DMS153 (cell line): ENCODE measurements around the gene C1QTNF5.
"Not testable (repeated sequence)": the region's sequence is repeated elsewhere in the genome, so short reads cannot be mapped to it uniquely, and the experiment has no call there.

Experiments
- DNase-seq: peaks from one replicate; lab custom pipeline; 2025; lab: John Stamatoyannopoulos, UW

The C1QTNF5 gene, protein sequence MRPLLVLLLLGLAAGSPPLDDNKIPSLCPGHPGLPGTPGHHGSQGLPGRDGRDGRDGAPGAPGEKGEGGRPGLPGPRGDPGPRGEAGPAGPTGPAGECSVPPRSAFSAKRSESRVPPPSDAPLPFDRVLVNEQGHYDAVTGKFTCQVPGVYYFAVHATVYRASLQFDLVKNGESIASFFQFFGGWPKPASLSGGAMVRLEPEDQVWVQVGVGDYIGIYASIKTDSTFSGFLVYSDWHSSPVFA

GRCh38 chr11:119340335-119341221 lies at the start of gene C1QTNF5:
Gene C1QTNF5, minus strand, starts transcription at chr11:119340883. Its CDS starts 486 bp downstream, at chr11:119340397.
- DNase-seq: no peak

DNA sequence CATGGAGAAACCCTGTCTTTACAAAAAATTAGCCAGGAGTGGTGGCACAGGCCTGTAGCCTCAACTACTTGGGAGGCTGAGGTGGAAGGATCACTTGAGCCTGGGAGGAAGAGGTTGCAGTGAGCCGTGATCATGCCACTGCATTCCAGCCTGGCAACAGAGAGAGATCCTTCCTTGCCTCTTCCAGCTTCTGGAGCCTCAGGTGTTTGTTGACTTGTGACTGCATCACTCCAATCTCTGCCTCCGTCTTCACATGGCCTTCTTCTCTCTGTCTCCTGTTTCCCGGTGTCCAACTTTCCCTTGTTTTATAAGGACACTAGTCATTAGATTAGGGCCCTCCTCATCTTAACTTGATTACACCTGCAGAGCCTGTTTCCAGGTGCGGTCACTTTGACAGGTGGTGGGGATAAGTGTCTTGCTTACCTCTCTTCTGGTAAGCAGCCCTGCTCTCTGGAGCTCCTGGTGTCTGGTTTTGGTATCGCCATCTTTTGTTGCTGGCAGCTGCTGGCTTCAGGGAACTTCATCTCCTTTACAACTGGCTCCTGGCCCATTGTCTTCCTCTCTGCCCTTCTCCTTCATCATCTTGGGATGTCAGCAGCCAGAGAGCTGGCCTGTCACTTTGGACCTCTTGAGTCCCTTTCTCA lies 49.0 kb upstream of the C1QTNF5 start:
- no peak for DNase-seq

DNA sequence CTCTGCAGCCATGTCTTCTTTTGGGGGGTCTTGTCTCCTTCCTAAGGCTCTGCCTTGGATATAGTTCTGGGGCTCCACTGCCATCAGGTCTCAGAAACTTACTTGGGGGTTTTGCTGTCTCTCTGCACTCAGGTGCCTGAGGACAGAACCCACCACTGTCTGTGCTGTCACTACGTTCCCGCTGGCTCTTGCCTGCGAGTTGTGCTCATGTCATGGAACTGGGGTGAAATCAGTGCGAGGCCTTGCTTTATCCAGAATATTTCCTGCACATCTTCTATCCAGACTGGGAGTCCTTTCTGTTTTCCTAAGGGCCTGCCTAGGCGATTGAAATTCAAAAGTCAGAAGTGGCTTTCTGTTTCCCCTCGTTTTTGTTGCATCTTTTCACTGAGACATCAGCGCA lies 47.4 kb upstream of the C1QTNF5 start:
- no peak for DNase-seq

DNA sequence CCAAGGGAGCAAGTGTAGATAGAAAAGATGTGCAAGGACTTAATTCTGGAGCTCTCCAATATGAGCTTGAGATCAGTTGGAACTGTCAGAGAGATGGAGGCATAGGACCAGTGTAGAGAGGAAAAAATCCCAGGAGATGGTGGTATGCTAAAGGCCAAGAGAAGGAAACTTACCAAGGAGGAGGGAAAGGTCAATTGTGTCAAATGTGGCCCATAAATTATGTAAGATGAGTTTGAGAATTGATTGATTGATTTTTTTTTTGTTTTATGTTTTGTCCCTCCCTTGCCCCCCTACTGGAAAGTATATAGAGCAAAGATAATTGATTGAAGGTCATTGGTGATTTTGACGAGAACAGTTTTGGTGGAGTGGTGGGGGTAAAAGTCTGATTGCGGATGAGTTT lies 43.6 kb upstream of the C1QTNF5 start:
- no peak for DNase-seq

DNA sequence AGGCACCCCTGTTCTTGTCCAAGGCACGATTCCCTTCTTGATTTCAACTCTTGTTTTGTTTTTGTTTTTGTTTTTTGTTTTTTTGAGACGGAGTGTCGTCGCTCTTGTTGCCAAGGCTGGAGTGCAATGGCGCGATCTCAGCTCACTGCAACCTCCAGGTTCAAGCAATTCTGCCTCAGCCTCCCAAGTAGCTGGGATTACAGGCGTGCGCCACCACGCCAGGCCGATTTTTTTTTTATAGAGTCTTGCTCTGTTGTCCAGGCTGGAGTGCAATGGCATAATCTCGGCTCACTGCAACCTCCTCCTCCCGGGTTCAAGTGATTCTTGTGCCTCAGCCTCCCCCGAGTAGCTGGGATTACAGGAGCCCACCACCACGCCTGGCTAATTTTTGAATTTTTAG lies 41.8 kb upstream of the C1QTNF5 start:
- not testable (repeated sequence) for DNase-seq

DNA sequence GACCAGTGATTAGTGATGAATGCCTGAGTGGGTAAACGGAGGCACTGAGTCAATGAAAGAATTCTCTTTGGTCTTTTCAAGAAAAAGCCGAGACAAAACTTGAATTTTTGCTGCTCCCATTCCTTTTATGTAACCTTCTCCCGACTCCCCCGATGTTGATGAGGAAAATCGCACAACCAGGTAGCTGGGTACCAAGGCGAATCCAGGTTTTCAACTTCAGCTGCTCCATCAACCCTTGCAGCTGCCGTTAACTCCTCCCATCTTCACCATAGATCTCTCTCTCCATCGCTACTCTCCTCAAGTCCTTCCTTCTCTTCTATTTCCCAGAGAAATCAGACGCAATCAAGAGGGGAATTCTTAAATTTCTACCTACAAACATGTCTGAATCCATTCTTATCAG lies 41.4 kb upstream of the C1QTNF5 start:
- no peak for DNase-seq

DNA sequence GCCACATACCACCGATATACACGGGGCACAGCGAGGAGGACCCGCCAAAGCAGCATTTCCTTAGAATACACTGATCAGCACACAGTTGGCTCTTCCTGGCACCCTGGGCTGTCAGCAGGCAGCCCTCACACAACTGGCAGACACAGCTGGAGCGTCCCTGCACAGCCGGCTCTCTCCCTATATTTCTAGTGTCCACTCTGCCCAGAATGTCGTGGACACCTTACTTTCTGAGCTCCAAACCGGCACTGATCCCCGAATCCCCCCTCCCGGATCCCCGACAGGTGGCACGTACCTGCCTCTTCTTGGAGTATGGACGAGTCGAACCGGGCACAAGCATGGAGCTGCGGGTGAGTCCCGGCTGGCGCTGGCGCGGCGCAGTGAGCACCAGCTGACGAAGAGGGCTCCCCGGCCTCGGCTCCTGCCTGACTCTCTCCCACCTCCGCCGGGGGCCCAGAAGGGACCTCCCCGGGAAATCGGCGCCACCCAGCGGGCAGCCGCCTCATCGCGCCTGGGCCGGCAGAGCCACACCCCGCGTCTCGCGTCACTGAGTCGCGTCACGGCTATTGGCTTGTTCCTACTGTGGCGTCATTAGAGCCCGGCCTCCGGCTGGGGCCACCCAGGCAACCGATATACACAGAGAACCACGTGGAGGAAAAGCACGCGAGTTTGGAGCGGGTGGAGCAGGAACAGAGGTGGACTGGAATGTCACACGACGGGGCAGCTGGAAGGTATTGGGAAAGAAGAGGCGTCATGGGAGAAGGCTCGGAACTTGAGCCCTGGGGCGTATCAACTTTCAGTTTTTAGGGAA lies 40.7 kb upstream of the C1QTNF5 start, which contains the start of gene USP2:
USP2 (minus strand) TSS at position 510 of the 808 bp plus-strand sequence. CDS start 8,210 bp downstream, outside the sequence.
- peak; percentile 88 for DNase-seq

DNA sequence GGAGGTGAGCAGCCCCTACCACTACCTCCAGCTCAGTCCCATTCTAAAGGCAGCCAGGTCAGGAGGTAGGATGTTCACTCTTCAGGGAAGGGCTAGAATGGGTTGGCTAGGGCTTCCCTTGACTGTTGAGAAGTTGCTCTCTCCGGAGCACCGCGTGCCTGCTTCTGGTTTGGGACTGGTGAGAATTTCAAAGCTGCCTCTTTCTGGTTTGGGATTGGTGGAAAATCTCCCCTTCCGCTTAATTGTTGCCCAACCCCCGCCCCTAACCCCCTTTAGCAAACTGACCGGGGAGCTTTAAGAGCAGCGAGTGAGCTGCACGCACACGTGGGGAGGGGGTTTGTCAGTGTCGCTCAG lies 40.1 kb upstream of the C1QTNF5 start:
- DNase-seq: no peak

DNA sequence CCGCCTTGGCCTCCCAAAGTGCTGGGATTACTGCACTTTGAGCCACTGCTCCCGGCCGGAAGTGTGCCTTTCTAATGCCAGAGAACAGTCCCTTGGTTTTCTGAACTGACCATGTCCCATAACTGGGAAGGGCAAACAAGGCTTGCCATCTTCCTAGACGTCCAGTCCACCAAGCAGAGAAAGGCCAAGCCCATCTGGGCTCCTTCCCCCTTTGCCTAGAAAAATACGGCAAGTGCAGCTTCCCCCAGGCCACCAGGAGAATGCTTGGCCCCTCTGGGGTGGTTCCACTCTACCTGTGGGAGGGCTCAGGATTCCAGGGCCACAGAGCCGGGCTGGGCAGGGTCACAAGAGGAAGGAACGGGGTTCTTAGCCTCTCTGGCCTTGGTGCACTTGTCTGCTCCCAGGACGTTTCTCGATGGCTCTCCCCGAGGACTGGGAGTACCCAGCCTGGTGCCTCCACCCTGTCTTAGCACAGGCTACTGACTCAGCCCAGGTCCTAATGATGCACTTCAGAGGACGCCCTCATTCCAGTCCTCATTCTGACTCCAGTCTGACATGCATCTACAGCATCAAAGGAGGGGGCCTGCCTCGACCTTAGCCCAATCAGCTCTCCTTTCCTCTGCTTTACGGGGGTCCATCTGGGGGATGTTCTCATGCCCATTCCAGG lies 39.6 kb upstream of the C1QTNF5 start:
- DNase-seq: no peak

DNA sequence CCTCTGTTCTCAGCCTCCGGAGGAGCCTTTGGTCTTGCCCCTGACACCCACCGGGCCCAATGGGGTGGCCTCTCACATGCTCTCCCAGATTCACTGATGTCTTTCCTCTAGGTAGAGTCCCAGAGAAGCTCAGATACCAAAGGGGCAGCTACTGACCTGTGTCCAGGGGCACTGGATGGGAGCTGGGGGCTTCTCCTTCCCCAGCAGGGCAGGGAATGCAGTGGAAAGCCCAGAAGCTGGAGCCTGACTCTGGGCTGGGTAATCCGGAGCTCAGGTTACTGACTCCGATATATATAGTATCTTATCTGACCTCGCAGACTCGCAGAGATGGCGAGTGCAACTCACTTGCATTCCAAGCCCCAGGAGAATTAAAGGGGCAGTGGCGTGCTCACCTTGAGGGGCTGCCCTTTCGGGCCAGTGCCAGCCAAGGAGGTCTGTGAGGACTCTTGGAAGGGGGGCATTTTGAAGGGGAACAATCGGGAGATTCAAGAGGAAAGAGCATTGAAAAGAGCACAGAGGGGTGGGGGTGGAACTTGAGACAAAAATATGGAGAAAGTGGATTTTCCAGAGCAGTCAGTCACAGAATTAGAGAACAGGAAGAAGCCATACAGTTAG lies 38.3 kb upstream of the C1QTNF5 start:
- DNase-seq: no peak

- DNase-seq: no peak
Observed at GRCh38 chr11:119377961-119378667, 37.4 kb upstream of the C1QTNF5 start.

DNA sequence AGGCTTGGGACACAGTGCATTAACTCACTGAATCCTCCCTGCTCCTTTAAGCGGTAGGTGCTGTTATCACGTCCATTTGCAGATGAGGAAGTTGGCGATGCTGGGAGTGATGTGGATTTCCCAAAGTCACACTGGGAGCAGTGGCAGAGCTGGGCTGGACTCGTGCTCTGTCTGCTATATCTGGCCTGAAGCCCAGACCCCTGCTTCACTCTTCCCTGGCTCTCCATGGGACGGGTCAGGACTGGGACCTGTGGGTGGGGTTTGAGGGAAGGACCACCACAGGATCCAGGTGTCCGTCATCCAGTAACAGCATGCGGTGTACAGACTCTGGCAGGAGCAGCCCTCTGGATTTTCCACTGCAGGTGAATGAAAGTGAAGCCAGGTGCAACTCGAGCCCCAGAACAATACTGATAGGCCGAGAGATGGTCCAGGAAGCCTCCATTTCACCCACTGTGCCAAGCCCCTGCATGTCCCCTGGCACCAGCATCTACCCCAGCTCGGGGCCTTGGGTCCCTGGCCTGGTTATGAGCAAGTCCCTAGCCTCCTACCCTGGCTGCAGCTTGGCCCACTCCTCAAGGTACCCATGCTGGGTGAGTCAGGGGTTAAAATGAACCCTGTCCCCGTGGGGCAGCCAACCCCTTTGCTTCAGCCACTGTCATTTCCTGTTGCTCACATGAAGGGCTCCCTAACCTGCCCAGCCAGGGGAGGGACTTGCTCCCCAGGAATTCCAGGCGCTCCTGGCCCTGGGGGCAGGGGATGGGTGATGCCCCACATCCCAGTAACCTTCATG lies 36.6 kb upstream of the C1QTNF5 start:
- DNase-seq: no peak

DNA sequence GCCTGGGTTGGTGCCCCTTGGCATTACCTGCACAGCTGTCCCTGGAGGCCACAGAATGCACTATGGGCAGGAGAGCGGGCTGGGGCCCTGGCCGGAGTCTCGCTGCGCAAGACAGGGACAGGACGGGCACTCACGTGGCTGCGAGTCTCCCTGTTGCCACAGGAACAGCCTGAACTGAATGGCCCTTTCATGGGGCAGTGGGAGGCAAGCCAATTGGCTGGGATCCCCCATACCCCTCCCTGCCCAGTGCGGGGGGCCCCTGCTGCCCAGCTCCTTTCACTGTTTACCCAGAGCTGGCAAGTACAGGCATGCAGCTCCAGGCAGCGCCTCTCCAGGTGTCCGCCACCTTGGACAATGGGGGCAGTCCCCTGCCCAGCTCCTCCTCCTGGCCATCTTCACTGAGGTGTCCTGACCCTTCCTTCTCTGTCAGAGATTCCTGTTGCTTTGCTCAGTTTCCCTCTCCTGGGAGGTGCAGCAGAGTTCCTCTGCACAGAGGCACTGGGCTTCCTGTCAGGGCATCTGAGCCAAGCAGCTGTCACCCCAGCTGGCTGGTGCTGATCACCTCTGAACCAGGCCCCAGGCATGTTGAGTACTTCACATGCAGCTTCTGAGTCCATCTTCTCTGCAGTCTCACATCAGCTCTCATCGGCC lies 35.6 kb upstream of the C1QTNF5 start:
- peak; percentile 69 for DNase-seq

- no peak for DNase-seq
Observed at GRCh38 chr11:119375337-119376196, 34.9 kb upstream of the C1QTNF5 start.

DNA sequence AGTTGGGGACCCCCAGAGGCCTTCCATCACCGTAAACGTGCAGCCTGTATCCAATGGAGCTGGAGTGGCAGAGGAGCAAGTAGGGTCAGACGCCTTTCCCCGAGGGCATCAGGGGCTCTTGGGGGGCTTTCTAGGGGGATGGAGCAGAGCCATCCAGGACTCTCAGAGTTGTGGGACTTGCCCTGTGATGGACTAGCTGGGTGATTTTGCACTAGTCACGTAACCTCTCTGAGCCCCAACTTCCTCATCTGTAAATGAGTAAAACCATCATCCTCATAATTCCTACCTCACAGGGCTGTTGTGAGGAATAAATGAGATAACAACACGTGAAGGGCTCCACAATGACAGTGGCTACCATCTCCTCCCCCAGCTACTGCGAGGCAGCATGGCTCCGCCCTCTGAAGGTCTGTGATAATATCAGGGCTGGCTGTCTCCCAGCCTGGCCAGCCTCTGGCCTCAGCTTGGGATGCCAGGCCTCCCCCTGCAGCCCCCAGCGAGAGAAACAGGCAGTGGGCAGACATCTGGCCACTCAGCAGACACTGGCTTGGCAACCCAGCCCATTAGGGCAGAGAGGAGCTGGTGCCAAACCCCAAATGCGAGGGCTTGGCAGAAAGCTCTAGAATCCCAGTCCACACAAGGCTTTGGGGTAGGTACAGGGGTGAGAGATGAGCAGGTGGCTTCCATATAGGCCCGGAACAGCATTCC lies 34.1 kb upstream of the C1QTNF5 start:
- DNase-seq: no peak

GRCh38 chr11:119373921-119374631 lies 33.4 kb upstream of the C1QTNF5 start:
- DNase-seq: peak; percentile 57
